Progenitor cell of endocrine pancreas (in vitro differentiated cells): ENCODE measurements around the gene DYNLRB2. TPM values are rescaled to one million over a fixed set of nuclear protein-coding genes. Genes with fewer than 3 reads are reported as not detected.

Experiments
- DNase-seq: peaks from one replicate; pipeline ENCODE4 v3.0.0; 2021; ENCODE audit warnings: low spot score; ENCODE audit not compliant: unreplicated experiment
- H3K27ac Mint-ChIP-seq: 2 replicates; pipeline ENCODE4 v1.8.0; 2021; ENCODE audit warnings: mild to moderate bottlenecking, moderate library complexity, mixed read lengths
- H3K27me3 Mint-ChIP-seq: 2 replicates; pipeline ENCODE4 v1.8.0; 2021; ENCODE audit warnings: mixed read lengths
- H3K36me3 Mint-ChIP-seq: 2 replicates; pipeline ENCODE4 v1.8.0; 2022; ENCODE audit warnings: mixed read lengths; ENCODE audit not compliant: insufficient read depth
- H3K4me1 Mint-ChIP-seq: 2 replicates; pipeline ENCODE4 v1.8.0; 2021; ENCODE audit warnings: low read depth, mixed read lengths
- H3K4me3 Mint-ChIP-seq: 2 replicates; pipeline ENCODE4 v1.8.0; 2021; ENCODE audit warnings: low read depth, mild to moderate bottlenecking, moderate library complexity, mixed read lengths
- H3K9me3 Mint-ChIP-seq: 2 replicates; pipeline ENCODE4 v1.8.0; 2021; ENCODE audit warnings: low read depth, mixed read lengths
- total RNA-seq: library from RNA; stranded (reverse); gene quantifications from 2 replicates; pipeline ENCODE4 v1.2.1, GENCODE V29; 2021
- TF ChIP-seq, protein P1 (sequence below): fragments of 200-600 bp; sonication (generic); IDR thresholded peaks from one replicate; pipeline ENCODE4 v1.5.0; 2021; ENCODE audit warnings: antibody characterized with exemption, mild to moderate bottlenecking; ENCODE audit not compliant: unreplicated experiment

The DYNLRB2 gene
- total RNA-seq, 1 donor from 2014 or later: 2.2 TPM

DNA sequence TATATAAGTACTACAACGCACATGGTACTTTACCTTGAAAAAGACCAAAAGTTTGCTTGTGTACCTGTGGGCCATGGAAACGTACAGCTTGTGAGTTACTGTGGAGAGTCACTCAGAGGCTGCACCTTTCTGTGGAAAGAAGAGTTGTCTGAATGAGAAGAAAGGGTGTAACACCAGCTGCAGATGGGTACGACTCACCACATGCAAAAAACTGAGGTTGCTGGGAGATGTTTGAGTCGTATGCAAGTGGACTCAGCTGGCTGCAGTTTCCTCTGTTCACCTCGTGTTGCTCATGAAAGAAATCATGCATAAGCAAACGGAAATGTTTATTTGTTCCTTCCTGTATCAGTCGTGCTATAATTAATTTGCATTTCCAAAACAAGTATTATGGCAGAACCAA is 22.4 kb upstream of the DYNLRB2 start:
- Mint-ChIP-seq H3K4me1 (no peaks in the 10 kb centered on the region), H3K27ac (no peak overlapping the region), H3K27me3 (peaks cover 8% of the 10 kb centered on the region), H3K36me3 (no peaks in the 10 kb centered on the region), H3K9me3 (no peaks in the 10 kb centered on the region), H3K4me3 (no peak overlapping the region)
- TF ChIP-seq, protein P1, sequence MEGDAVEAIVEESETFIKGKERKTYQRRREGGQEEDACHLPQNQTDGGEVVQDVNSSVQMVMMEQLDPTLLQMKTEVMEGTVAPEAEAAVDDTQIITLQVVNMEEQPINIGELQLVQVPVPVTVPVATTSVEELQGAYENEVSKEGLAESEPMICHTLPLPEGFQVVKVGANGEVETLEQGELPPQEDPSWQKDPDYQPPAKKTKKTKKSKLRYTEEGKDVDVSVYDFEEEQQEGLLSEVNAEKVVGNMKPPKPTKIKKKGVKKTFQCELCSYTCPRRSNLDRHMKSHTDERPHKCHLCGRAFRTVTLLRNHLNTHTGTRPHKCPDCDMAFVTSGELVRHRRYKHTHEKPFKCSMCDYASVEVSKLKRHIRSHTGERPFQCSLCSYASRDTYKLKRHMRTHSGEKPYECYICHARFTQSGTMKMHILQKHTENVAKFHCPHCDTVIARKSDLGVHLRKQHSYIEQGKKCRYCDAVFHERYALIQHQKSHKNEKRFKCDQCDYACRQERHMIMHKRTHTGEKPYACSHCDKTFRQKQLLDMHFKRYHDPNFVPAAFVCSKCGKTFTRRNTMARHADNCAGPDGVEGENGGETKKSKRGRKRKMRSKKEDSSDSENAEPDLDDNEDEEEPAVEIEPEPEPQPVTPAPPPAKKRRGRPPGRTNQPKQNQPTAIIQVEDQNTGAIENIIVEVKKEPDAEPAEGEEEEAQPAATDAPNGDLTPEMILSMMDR: no peak
- DNase-seq: no peak

DNA sequence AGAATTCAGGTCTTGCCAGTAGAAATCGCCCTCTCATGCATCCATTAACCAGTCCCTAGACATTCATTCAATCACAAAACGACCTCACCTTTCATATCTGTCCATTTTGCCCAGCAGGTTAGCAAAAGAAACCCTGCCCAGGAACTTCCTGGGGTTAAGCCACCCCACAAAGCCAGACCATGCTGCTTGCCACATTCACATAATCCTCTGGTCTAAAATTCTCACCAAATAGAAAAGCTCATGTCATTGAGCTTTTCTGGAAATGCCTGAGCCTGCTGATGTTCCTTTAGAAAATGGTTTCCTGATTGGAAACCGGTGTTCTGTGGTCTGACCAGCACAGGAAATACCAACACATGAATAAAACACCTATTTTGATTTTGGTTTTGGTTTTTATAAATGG is 21.6 kb upstream of the DYNLRB2 start:
- Mint-ChIP-seq H3K27ac (no peak overlapping the region), H3K36me3 (no peaks in the 10 kb centered on the region)

DNA sequence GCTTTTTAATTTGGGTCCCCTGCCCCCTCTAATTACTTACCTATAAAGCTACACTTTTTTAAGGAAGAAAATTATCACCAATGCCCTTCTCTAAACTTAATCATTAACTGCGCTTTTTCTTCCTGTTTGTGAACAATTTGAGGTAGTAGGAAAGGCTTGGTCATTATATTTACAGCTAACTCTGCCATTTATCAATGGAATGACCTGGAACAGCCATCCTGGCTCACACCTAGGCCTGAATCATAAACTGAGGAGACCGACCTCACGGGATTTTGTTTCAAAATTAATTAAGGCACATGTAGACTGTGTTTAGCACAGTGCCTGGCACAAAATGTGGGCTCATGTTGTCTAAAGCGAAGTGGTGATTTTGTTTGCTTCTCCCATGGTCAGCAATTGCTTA is 15.4 kb upstream of the DYNLRB2 start:
- Mint-ChIP-seq H3K36me3 (no peaks in the 10 kb centered on the region), H3K4me1 (peaks cover 9% of the 10 kb centered on the region), H3K27ac (no peak overlapping the region), H3K9me3 (no peaks in the 10 kb centered on the region), H3K4me3 (no peak overlapping the region), H3K27me3 (peaks cover 4% of the 10 kb centered on the region)
- no peak for DNase-seq
- TF ChIP-seq, protein P1: no peak

More for the DNA sequence above, 21.6 kb upstream of the DYNLRB2 start:
- H3K27me3 Mint-ChIP-seq: peaks cover 2% of the 10 kb centered on the region
- no peak overlapping the region for H3K4me3 Mint-ChIP-seq
- TF ChIP-seq, protein P1: no peak
- no peaks in the 10 kb centered on the region for H3K9me3 Mint-ChIP-seq
- no peak for DNase-seq
- no peaks in the 10 kb centered on the region for H3K4me1 Mint-ChIP-seq

DNA sequence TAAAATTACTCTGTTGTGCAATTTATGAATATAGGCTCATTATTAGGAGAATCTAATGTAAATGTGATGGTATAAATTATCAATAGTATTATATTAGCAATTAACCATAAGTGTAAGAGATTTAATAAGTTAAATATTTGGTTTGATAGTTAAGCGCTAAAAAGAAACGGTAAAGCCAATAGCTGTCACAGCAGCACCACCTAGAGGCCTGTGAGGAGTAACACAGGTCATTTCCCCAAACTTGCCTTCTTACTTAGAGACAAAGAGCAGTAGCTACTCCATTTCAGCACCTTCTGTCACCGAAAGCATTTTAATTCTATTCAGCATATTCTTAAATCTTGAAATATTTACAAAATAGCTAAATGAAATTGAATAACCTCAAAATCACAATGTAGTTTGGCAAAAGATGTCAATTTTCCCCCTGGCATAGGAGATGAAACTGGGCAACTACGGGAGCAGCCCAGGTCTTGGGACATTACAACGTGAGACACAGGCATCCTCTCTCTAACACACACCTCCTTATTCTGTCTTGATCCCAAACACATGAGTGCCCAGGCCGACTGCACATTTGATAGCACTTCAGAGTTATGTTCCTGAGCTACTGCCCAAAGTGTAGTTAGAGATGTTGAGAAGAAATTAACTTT is 14.3 kb upstream of the DYNLRB2 start:
- TF ChIP-seq, protein P1: peak; percentile 95
- DNase-seq: peak; percentile 30
- H3K9me3 Mint-ChIP-seq: no peaks in the 10 kb centered on the region
- H3K4me1 Mint-ChIP-seq: peaks cover 9% of the 10 kb centered on the region
- no peak overlapping the region for H3K4me3 Mint-ChIP-seq
- no peak overlapping the region for H3K27ac Mint-ChIP-seq
- H3K27me3 Mint-ChIP-seq: peaks cover 4% of the 10 kb centered on the region
- no peaks in the 10 kb centered on the region for H3K36me3 Mint-ChIP-seq

DNA sequence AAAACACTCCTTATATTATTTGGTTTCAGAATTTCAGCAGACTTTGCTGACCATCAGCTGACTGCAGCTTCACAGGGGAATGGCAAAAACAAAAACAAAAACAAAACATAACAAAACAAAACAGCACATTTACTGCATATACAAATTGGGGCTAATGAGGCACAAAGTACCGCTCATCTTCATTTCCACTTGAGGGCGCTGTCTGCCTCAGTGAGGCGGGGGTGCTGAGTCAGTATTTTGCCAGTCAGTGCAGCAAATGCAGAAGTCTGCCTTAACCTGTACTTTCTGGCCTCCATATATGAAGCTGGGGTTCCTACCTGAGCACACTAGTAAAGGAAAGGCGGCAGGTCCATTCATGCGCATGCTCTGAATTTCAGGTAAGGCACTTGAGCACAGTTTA is 13.5 kb upstream of the DYNLRB2 start:
- TF ChIP-seq, protein P1: peak; percentile 50

More for the DNA sequence above, 13.5 kb upstream of the DYNLRB2 start:
- Mint-ChIP-seq H3K27me3 (peaks cover 8% of the 10 kb centered on the region), H3K27ac (no peak overlapping the region), H3K9me3 (no peaks in the 10 kb centered on the region), H3K4me3 (no peak overlapping the region), H3K36me3 (no peaks in the 10 kb centered on the region), H3K4me1 (peaks cover 9% of the 10 kb centered on the region)
- peak; percentile 11 for DNase-seq
